ENCODE results near the gene PPFIBP2.

The PPFIBP2 gene

GRCh38 chr11:7605186-7605943 is 91.6 kb downstream of the PPFIBP2 start:
- Histone ChIP-seq H3K79me2 (ENCODE audit: low read length) (no peaks in the 10 kb centered on the region), H2AFZ (ENCODE audit: low read length) (no peak overlapping the region), H3K9me2 (replicated peaks; ENCODE audit: insufficient read depth, low read length) (no peaks in the 10 kb centered on the region), H3K9me3 (replicated peaks; ENCODE audit: insufficient read depth, low read length) (no peaks in the 10 kb centered on the region), H3K27me3 (replicated peaks; ENCODE audit: insufficient read depth, low read length) (no peaks in the 10 kb centered on the region), H4K20me1 (ENCODE audit: insufficient read depth, low read length) (no peaks in the 10 kb centered on the region), H3K27ac (ENCODE audit: low read length) (no peak overlapping the region), H3K4me1 (ENCODE audit: low read length) (no peaks in the 10 kb centered on the region), H3K9ac (ENCODE audit: low read length) (no peak overlapping the region), H3K4me3 (ENCODE audit: low read length) (no peak overlapping the region), H3K36me3 (replicated peaks; ENCODE audit: insufficient read depth, low read length) (no peaks in the 10 kb centered on the region), H3F3A (ENCODE audit: insufficient read depth, low read length) (no peaks in the 10 kb centered on the region), H3K4me2 (ENCODE audit: low read depth, low read length) (no peak overlapping the region)
- TF ChIP-seq EZH2phosphoT487 (IDR thresholded peaks at IDR 0.05; ENCODE audit: low read length) = no peak
- no peak for TF ChIP-seq CTCF (IDR thresholded peaks at IDR 0.05; ENCODE audit: low read length)
- no peak for TF ChIP-seq EZH2 (optimal IDR thresholded peaks at IDR 0.05; ENCODE audit: low read depth, low read length)
- DNase-seq = no peak

- Histone ChIP-seq H3F3A (ENCODE audit: insufficient read depth, low read length) (no peaks in the 10 kb centered on the region), H3K4me3 (ENCODE audit: low read length) (no peak overlapping the region), H4K20me1 (ENCODE audit: insufficient read depth, low read length) (no peaks in the 10 kb centered on the region), H3K4me1 (ENCODE audit: low read length) (peaks cover 2% of the 10 kb centered on the region), H3K9me3 (replicated peaks; ENCODE audit: insufficient read depth, low read length) (no peaks in the 10 kb centered on the region), H3K9me2 (replicated peaks; ENCODE audit: insufficient read depth, low read length) (no peaks in the 10 kb centered on the region), H3K4me2 (ENCODE audit: low read depth, low read length) (no peak overlapping the region), H3K27ac (ENCODE audit: low read length) (no peak overlapping the region), H3K36me3 (replicated peaks; ENCODE audit: insufficient read depth, low read length) (no peaks in the 10 kb centered on the region), H3K9ac (ENCODE audit: low read length) (no peak overlapping the region), H3K79me2 (ENCODE audit: low read length) (no peaks in the 10 kb centered on the region), H2AFZ (ENCODE audit: low read length) (no peak overlapping the region), H3K27me3 (replicated peaks; ENCODE audit: insufficient read depth, low read length) (no peaks in the 10 kb centered on the region)
- no peak for DNase-seq
- no peak for TF ChIP-seq CTCF (IDR thresholded peaks at IDR 0.05; ENCODE audit: low read length)
- TF ChIP-seq EZH2phosphoT487 (IDR thresholded peaks at IDR 0.05; ENCODE audit: low read length) = no peak
- no peak for TF ChIP-seq EZH2 (optimal IDR thresholded peaks at IDR 0.05; ENCODE audit: low read depth, low read length)
Observed at GRCh38 chr11:7606496-7606895, 92.7 kb downstream of the PPFIBP2 start.

GRCh38 chr11:7609015-7609414 is 95.2 kb downstream of the PPFIBP2 start:
- H3K36me3 ChIP-seq (replicated peaks; ENCODE audit: insufficient read depth, low read length) = no peaks in the 10 kb centered on the region
- no peaks in the 10 kb centered on the region for H4K20me1 ChIP-seq (ENCODE audit: insufficient read depth, low read length)
- H3K27ac ChIP-seq (ENCODE audit: low read length) = no peak overlapping the region
- DNase-seq = no peak
- H2AFZ ChIP-seq (ENCODE audit: low read length) = no peak overlapping the region
- no peaks in the 10 kb centered on the region for H3K79me2 ChIP-seq (ENCODE audit: low read length)
- H3F3A ChIP-seq (ENCODE audit: insufficient read depth, low read length) = peaks cover 11% of the 10 kb centered on the region
- H3K4me3 ChIP-seq (ENCODE audit: low read length) = no peak overlapping the region
- H3K4me2 ChIP-seq (ENCODE audit: low read depth, low read length) = no peak overlapping the region
- TF ChIP-seq CTCF (IDR thresholded peaks at IDR 0.05; ENCODE audit: low read length) (no peak), EZH2 (optimal IDR thresholded peaks at IDR 0.05; ENCODE audit: low read depth, low read length) (no peak), EZH2phosphoT487 (IDR thresholded peaks at IDR 0.05; ENCODE audit: low read length) (no peak)
- H3K4me1 ChIP-seq (ENCODE audit: low read length) = peaks cover 27% of the 10 kb centered on the region
- no peak overlapping the region for H3K9ac ChIP-seq (ENCODE audit: low read length)
- no peaks in the 10 kb centered on the region for H3K27me3 ChIP-seq (replicated peaks; ENCODE audit: insufficient read depth, low read length)
- H3K9me2 ChIP-seq (replicated peaks; ENCODE audit: insufficient read depth, low read length) = no peaks in the 10 kb centered on the region
- H3K9me3 ChIP-seq (replicated peaks; ENCODE audit: insufficient read depth, low read length) = no peaks in the 10 kb centered on the region
